Measurements from ENCODE around the gene TDRD9. TPM values are rescaled to one million over a fixed set of nuclear protein-coding genes. Genes with fewer than 3 reads are reported as not detected.
A peak's percentile ranks its signal among the peaks of the same experiment; 100 is the strongest.

The TDRD9 gene
- total RNA-seq, 1 donor from 2014 or later, result 2.5 TPM

DNA sequence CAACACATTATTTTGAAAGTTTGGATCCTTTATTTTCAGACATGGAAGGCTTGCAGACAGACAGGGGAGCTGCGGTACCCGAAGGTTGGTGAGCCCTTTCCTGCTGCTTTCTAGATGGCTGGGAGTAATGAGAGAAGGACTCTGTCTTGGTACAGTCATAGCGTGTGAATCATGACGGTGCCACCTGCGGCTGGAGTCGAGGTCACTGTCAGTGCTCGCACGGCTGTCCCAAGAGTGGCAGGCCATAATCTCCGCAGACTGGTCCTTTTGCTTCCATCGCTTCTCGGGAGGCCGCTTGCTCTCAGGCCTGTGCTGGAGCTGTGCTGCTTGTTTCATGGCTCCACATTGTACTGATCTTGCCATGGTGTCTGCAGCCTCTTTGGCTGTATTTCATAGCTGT, 78.9 kb downstream of the TDRD9 start:
- ATAC-seq (no peak), DNase-seq (ENCODE audit: missing footprints) (no peak)
- intact Hi-C loops (cut with DNase I), result no loop called here

GRCh38 chr14:104009297-104009696, 81.0 kb downstream of the TDRD9 start:
- DNase-seq (ENCODE audit: missing footprints) (no peak), ATAC-seq (no peak)
- intact Hi-C loops (cut with DNase I), result no loop called here

DNA sequence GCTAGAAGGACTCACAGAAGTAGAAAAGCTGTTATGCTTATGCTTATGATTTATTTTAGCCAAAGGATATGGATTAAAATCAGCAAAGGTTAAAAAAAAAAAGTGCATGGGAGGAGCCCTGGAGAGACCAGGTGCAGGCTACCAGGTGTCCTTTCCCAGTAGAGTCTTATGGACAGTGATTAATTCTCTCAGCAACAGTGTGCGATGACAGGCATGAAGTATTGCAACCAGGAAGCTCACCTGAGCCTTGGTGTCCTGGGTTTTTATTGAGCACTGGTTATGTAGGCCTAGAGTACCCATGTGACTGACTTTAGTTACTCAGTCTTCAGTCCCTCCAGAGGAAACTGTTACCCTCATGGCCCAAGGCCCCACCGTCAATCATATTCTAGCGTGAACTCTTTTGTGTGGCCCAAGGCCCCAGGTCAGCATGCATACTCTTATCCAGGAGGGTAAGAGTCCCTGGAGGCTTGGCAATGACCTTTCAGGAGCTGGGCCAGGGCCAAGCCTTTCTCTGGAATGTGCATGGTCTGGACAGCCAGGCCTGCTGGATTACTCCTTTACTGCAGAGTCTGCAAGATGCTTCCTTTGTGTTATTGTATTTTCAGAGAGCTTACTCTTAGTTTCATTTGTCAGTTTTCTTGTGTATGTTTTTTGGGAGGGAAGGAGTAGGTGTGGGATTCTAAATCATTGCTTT, 83.7 kb downstream of the TDRD9 start:
- no peak for DNase-seq (ENCODE audit: missing footprints)
- intact Hi-C loops (cut with DNase I), result no loop called here
- peak; percentile 59 for ATAC-seq

DNA sequence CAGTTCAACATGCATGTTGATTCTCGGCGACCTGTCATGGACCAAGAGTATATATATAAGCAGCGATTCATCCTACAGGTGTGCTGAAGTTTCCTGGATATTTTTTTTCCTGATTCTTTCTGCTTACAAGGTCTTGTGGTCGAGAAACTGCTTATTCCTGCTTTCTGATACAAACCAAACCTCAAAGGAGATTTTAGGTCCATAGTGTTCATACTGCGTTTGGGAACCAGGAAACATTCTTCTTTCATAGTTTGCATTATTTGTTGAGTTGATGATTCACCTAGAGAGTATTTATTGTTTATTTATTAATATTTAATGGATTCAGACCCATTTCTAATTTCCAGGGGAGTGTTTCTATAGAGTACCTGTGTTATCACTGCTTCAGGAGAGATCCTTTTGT, 86.5 kb downstream of the TDRD9 start:
- intact Hi-C loops (cut with DNase I), result no loop called here
- ATAC-seq (no peak), DNase-seq (ENCODE audit: missing footprints) (no peak)

DNA sequence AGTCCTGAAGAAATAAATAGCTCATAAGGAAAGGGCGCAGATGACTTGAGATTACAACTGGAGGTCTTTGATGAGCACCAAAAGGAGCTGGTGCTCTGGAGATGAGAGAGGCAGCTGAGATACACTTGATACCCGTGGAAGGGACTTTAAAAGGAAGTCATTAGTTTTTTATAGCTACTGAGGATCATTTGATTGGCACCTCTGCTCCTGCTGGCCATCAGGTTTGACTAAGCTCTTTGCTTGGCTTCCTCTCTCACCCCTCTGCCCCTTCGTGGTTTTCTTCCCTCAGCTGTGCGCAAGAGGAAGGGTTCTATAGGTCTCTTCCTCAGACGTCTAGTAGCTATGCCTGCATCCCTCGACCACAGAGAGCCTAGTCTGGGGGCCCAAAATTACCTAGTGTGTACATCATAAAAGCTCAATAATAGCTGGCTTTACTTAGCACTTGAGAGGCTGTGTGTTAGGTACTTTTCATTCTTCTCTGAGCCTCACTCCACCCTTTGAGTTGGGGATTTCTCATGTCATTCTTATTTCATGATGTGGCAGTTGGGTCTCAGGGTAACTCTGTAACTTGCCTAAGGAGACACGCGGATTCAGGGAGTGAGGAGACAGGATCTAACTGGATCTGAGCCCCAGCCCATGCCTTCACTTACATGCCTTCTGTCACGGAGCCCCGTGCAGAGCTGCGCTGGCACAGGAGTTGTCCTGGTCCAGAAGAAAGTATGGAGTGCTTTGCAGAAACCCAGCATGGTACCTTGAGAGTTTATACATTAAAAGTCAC, 88.8 kb downstream of the TDRD9 start:
- no peak for DNase-seq (ENCODE audit: missing footprints)
- no peak for ATAC-seq
- intact Hi-C loops (cut with DNase I), result no loop called here

GRCh38 chr14:104019029-104019428, 90.8 kb downstream of the TDRD9 start:
- intact Hi-C loops (cut with DNase I), result no loop called here
- ATAC-seq, result no peak
- DNase-seq (ENCODE audit: missing footprints), result no peak

GRCh38 chr14:104019806-104020205, 91.5 kb downstream of the TDRD9 start:
- ATAC-seq (no peak), DNase-seq (ENCODE audit: missing footprints) (no peak)
- intact Hi-C loops (cut with DNase I), result no loop called here

DNA sequence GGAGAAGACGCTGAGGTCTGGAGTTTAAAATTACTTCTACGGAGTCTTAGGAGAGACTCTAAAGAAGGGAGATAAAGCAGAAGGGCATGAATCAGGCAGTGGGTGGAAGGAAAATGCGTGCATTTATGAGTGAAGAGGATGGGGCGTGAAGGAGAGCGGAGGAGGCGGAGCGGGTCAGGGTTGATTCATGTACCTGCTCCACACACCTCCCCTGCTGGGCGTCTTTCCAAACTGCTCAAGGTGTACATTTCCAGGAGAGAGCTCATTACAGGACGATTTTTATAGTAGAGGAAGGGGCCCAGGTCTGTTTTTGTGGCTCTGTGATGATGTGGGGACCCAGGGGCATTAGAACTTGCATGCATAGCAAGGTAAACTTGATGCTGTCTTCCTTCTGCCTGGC, 92.2 kb downstream of the TDRD9 start:
- DNase-seq (ENCODE audit: missing footprints) (no peak), ATAC-seq (no peak)
- intact Hi-C loops (cut with DNase I), result no loop called here

GRCh38 chr14:104023325-104024055, 95.2 kb downstream of the TDRD9 start:
- ATAC-seq (peak; percentile 67), DNase-seq (ENCODE audit: missing footprints) (no peak)
- intact Hi-C loops (cut with DNase I), result no loop called here

DNA sequence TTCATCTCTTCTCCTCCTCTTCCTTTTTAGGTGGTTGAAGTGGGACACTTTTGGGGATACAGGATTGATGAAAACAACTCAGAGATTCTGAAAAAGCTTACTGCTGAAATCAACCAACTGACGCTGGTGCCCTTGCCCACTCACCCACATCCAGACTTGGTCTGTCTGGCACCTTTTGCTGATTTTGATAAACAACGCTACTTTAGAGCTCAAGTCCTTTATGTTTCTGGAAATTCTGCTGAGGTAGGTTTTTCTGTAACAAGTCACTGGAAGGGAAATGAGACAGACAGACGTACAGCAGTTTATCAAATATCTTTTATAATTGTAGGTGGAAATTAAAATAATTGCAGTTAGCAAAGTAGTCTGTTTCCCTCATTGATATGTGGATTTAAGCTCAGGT, 97.3 kb downstream of the TDRD9 start:
- intact Hi-C loops (cut with DNase I), result no loop called here
- ATAC-seq, result no peak
- no peak for DNase-seq (ENCODE audit: missing footprints)

GRCh38 chr14:104026024-104026423, 97.8 kb downstream of the TDRD9 start:
- intact Hi-C loops (cut with DNase I), result no loop called here
- ATAC-seq (no peak), DNase-seq (ENCODE audit: missing footprints) (no peak)

GRCh38 chr14:104030958-104031357, 102.7 kb downstream of the TDRD9 start:
- DNase-seq (ENCODE audit: missing footprints), result no peak
- intact Hi-C loops (cut with DNase I), result no loop called here
- no peak for ATAC-seq

DNA sequence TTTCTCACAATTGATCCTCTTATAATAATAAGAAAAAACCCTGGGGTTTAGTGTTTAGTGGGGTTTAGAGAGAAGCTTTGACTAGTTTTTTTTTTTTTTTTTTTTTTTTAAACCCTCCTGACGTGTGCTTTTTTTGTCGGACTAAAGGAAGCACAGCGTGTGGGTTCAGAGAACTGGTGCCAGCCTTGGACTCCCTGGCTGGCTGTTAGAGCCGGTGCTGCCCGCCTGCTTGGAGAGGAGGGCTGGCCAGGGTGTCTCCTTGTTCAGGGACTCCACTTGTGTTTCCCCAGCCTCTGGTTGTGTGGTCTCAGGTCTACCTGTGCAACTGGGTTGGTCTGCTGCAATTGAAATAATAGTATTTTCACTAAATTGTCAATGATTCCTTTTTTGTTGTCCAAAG, 103.1 kb downstream of the TDRD9 start:
- ATAC-seq, result no peak
- intact Hi-C loops (cut with DNase I), result no loop called here
- DNase-seq (ENCODE audit: missing footprints), result no peak

DNA sequence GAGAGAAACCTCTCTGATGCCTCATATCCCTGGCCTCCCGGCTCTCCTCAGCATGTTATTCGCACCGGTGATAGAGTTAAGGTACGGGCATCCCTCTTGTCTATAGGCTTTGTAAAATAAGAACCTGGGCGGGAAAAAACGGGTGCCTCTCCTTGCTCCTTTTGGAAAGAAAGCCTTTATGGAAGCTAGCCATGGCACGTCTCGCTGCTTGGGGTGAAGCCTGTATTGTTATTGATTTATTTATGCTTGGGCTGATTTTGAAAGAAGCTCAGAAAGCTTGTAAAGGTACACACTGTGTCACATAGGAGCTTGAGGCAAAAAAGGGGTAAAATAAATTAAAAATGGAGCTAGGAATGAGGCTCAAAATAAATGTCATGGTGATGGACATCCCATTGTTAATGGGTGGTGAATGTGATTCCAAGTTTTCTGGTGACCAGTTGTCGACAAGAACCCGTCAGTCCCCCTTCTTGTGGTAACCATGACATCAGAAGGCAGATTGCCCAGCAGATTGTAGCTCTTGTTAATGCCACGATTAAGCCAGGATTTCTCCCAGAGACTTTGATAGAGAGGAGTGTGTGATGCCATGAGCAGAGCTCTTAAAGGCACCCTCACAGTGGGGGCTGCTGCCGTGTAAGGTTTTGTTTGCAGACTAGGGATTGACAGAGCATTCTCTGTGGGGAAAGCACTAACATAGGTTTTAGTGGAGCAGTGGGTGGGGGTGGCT, 106.9 kb downstream of the TDRD9 start:
- no peak for DNase-seq (ENCODE audit: missing footprints)
- intact Hi-C loops (cut with DNase I), result no loop called here
- no peak for ATAC-seq

DNA sequence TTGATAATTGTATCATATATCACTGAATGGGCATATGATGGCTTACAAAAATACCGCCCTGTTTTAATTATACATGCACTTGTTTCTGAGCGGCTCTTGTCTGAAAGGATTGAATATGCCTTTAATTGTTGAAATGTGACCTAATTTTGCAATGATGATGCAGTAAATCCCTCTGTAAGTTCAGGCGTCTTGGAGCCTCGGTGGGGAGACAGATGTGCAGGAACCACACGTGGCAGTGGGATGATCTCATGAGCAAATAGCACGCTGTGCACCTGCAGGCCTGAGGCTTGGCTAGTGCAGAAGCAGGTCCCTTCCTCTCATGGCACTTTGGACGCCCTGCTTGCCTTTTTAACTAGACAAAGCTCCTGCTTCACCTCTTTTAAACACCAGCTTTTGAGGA, 108.0 kb downstream of the TDRD9 start:
- ATAC-seq, result no peak
- intact Hi-C loops (cut with DNase I), result no loop called here
- DNase-seq (ENCODE audit: missing footprints), result no peak

DNA sequence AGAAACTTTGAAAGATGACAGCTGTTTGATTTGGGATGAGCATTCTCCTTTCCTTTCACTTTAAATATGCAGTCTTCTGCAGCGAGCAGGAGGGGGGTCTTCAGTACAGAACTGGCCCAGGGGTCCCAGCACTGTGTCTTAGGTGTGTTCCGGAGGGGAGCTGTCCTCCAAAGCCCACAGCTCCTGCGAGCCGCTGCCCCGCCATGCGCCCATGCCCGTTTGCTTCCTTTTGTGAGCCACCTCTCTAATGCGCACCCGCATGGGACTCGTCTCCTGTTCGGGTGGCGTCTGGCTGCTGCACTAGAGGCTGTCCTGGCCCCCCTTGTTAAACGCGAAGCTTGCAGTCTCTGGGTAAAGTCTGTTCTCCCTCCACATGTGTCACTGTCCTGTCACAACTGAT, 108.8 kb downstream of the TDRD9 start:
- intact Hi-C loops (cut with DNase I), result no loop called here
- no peak for ATAC-seq

GRCh38 chr14:104037903-104038302, 109.6 kb downstream of the TDRD9 start:
- ATAC-seq (peak; percentile 79), DNase-seq (ENCODE audit: missing footprints) (no peak)
- intact Hi-C loops (cut with DNase I), result no loop called here

More for the DNA sequence above, 108.8 kb downstream of the TDRD9 start:
- DNase-seq (ENCODE audit: missing footprints), result no peak

- intact Hi-C loops (cut with DNase I), result no loop called here
- DNase-seq (ENCODE audit: missing footprints) (no peak), ATAC-seq (no peak)
Observed at GRCh38 chr14:104039214-104039613, 111.0 kb downstream of the TDRD9 start.

GRCh38 chr14:104040539-104040938, 112.3 kb downstream of the TDRD9 start:
- no peak for ATAC-seq
- no peak for DNase-seq (ENCODE audit: missing footprints)
- intact Hi-C loops (cut with DNase I), result no loop called here
